ENCODE data around the gene LYRM7. TPM values are rescaled to one million over a fixed set of nuclear protein-coding genes. Genes with fewer than 3 reads are reported as not detected.

LYRM7 gene
- total RNA-seq, 3 donors from 2014 or later, result 5.9 to 20.3 (median 15.8) TPM

- Histone ChIP-seq H3K4me1 (no peaks in the 10 kb centered on the region), H3K27ac (no peak overlapping the region), H3K9me3 (no peaks in the 10 kb centered on the region), H3K36me3 (no peaks in the 10 kb centered on the region), H3K27me3 (no peaks in the 10 kb centered on the region), H3K4me3 (no peak overlapping the region)
- DNase-seq (ENCODE audit: low spot score in 2 of 2), result no peak
- intact Hi-C loops (cut with DNase I; ENCODE audit: low total_unique reads), result no loop called here
- no peak for TF ChIP-seq CTCF (IDR thresholded peaks at IDR 0.05)
- no peak for TF ChIP-seq POLR2A (IDR thresholded peaks at IDR 0.05)
Measured at GRCh38 chr5:131206772-131207171, 36.0 kb downstream of the LYRM7 start.

- no peak for DNase-seq (ENCODE audit: low spot score in 2 of 2)
- intact Hi-C loops (cut with DNase I; ENCODE audit: low total_unique reads), result no loop called here
- TF ChIP-seq CTCF (IDR thresholded peaks at IDR 0.05) (no peak), POLR2A (IDR thresholded peaks at IDR 0.05) (no peak), POLR2AphosphoS5 (IDR thresholded peaks at IDR 0.05) (no peak)
- Histone ChIP-seq H3K27ac (no peak overlapping the region), H3K36me3 (no peaks in the 10 kb centered on the region), H3K4me1 (no peaks in the 10 kb centered on the region), H3K9me3 (no peaks in the 10 kb centered on the region), H3K4me3 (no peak overlapping the region), H3K27me3 (no peaks in the 10 kb centered on the region)
Measured at GRCh38 chr5:131209175-131209505, 38.4 kb downstream of the LYRM7 start.

- intact Hi-C loops (cut with DNase I; ENCODE audit: low total_unique reads), result no loop called here
- no peaks in the 10 kb centered on the region for H3K4me1 ChIP-seq
- H3K4me3 ChIP-seq, result no peak overlapping the region
- H3K9me3 ChIP-seq, result no peaks in the 10 kb centered on the region
- no peaks in the 10 kb centered on the region for H3K36me3 ChIP-seq
- no peak for DNase-seq (ENCODE audit: low spot score in 2 of 2)
- no peaks in the 10 kb centered on the region for H3K27me3 ChIP-seq
- no peak overlapping the region for H3K27ac ChIP-seq
- no peak for TF ChIP-seq POLR2A (IDR thresholded peaks at IDR 0.05)
- TF ChIP-seq CTCF (IDR thresholded peaks at IDR 0.05), result no peak
- no peak for TF ChIP-seq POLR2AphosphoS5 (IDR thresholded peaks at IDR 0.05)
Measured at GRCh38 chr5:131209506-131210150, 38.9 kb downstream of the LYRM7 start.

- intact Hi-C loops (cut with DNase I; ENCODE audit: low total_unique reads), result no loop called here
- no peak overlapping the region for H3K4me3 ChIP-seq
- no peaks in the 10 kb centered on the region for H3K27me3 ChIP-seq
- no peaks in the 10 kb centered on the region for H3K9me3 ChIP-seq
- no peak overlapping the region for H3K27ac ChIP-seq
- H3K4me1 ChIP-seq, result no peaks in the 10 kb centered on the region
- DNase-seq (ENCODE audit: low spot score in 2 of 2), result no peak
- TF ChIP-seq POLR2A (IDR thresholded peaks at IDR 0.05) (no peak), CTCF (IDR thresholded peaks at IDR 0.05) (no peak), POLR2AphosphoS5 (IDR thresholded peaks at IDR 0.05) (no peak)
- H3K36me3 ChIP-seq, result no peaks in the 10 kb centered on the region
Measured at GRCh38 chr5:131210151-131210510, 39.4 kb downstream of the LYRM7 start.

GRCh38 chr5:131211669-131212068, 40.9 kb downstream of the LYRM7 start:
- DNase-seq (ENCODE audit: low spot score in 2 of 2), result no peak
- Histone ChIP-seq H3K36me3 (no peaks in the 10 kb centered on the region), H3K4me3 (no peak overlapping the region), H3K4me1 (no peaks in the 10 kb centered on the region), H3K9me3 (no peaks in the 10 kb centered on the region), H3K27ac (no peak overlapping the region), H3K27me3 (no peaks in the 10 kb centered on the region)
- intact Hi-C loops (cut with DNase I; ENCODE audit: low total_unique reads), result no loop called here
- TF ChIP-seq POLR2AphosphoS5 (IDR thresholded peaks at IDR 0.05), result no peak

Measured in breast epithelium (tissue), 4 donors.